ENCODE data around the gene POLD3. TPM values are rescaled to one million over a fixed set of nuclear protein-coding genes. Genes with fewer than 3 reads are reported as not detected.

Gene POLD3
- total RNA-seq, 4 donors from 2014 or later: 10.1 to 18.0 (median 14.8) TPM

DNA sequence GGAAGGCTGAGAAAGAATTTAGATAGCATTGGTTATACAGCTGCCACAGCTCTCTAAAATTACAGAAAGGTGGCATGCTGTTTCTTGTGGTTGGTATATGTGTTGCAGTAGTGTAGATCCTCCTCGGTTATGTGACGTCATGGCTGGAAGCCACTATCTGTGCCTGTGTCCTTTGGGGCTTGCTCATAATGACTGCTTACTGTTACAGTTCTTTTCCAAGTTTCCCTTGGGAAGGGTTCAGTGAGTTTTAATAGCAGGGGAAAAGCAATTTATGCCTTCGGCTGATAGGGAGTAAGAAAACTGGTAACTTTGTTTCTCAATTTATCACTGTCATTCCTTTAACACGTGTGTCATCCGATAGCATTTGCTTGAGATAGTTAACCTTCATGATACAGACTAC lies 47.2 kb downstream of the POLD3 start:
- TF ChIP-seq, protein P1, sequence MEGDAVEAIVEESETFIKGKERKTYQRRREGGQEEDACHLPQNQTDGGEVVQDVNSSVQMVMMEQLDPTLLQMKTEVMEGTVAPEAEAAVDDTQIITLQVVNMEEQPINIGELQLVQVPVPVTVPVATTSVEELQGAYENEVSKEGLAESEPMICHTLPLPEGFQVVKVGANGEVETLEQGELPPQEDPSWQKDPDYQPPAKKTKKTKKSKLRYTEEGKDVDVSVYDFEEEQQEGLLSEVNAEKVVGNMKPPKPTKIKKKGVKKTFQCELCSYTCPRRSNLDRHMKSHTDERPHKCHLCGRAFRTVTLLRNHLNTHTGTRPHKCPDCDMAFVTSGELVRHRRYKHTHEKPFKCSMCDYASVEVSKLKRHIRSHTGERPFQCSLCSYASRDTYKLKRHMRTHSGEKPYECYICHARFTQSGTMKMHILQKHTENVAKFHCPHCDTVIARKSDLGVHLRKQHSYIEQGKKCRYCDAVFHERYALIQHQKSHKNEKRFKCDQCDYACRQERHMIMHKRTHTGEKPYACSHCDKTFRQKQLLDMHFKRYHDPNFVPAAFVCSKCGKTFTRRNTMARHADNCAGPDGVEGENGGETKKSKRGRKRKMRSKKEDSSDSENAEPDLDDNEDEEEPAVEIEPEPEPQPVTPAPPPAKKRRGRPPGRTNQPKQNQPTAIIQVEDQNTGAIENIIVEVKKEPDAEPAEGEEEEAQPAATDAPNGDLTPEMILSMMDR (IDR thresholded peaks at IDR 0.05; ENCODE audit: low read depth): no peak

DNA sequence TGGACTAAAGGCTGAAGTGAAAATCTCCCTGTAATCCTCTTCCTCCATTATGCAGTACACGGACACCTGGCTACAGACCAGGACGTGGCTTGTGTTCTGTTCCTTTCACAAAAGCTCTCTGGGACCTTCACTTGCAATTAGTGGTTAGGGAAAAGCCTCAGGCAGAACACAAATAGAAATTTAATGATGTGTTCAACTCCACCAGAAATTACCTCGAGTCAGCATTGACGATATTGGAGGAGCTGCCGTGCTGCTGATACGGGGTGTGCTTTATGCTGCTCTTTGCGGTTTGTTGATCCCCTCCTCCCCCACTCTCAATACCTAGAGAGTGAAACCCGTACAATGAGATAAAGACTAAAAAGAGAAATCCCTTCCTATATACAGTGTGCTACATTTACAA lies 48.9 kb downstream of the POLD3 start:
- TF ChIP-seq, protein P1 (IDR thresholded peaks at IDR 0.05; ENCODE audit: low read depth): no peak

DNA sequence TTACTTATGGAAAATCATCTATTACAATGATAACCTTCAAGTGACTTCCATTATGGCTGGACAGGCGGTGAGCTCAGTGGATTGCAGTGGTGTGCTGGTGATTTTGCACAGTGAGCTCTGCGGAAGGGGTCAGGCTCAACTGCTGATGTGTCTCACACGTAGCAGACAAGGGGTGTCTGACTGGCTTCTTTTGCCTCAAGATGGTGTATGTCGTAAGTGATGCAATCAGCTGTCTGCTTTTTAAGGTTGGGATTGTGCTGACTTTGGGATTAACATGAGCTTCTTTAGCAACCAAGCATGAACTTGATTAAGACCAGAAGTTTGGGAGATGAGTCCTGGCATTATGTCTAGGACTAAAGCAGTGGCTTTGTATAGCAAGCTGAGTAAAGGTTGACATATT lies 49.5 kb downstream of the POLD3 start:
- TF ChIP-seq, protein P1 (IDR thresholded peaks at IDR 0.05; ENCODE audit: low read depth): no peak

DNA sequence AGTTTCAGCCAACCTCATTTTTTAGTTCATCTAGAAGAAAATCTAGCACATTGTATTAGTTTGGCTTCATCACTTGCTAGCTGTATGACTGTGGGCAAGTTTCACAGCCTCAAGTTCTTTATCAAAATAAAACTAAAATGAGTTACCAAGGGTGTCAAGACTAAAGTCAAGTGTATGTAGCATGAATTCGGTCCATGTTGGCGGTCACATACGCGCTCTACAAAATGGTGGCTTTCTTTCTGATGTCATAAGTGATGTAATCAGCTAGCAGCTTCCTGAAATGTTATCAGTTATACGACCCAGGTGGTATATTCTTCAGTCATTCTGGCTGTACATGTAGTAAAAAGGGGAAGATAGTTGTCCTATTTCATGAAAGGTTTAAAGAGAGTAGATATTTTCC lies 50.5 kb downstream of the POLD3 start:
- TF ChIP-seq, protein P1 (IDR thresholded peaks at IDR 0.05; ENCODE audit: low read depth): no peak

DNA sequence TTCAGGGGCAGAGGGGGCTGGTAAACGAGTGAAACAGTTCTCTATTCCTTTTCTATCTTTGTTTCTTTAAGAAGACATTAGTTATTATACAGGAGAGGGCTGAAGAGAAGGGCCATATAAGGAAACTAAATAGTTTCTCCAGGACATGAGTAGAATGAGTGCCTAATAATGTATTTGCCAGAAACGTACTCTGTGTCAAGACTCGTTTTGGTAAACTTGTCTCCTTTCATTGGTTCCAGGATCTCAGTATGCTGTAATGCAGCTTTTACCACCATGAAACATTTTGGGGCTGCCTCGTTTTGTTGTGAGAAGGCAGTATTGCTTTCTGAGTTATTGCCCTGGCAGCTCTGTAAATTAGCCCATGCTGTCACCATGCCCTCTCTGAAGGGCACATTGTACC lies 51.7 kb downstream of the POLD3 start:
- TF ChIP-seq, protein P1 (IDR thresholded peaks at IDR 0.05; ENCODE audit: low read depth): no peak

DNA sequence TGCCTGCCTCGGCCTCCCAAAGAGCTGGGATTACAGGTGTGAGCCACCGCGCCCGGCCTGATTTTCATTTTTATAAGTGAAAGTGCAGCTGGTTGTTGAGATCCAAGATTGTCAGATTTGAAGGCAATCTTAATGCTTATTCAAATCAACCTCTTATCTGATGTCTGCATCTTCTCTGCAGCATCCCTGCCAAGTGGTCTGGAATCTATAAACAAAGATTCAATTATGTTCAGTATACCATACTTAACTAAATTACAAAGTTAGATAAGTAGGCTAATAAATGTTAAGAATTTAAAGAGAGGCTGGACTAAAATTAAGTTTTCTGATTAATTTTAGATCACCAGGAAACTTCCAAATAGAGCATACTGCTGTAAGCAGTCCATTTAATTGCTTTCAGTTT lies 53.8 kb downstream of the POLD3 start:
- TF ChIP-seq, protein P1 (IDR thresholded peaks at IDR 0.05; ENCODE audit: low read depth): no peak

DNA sequence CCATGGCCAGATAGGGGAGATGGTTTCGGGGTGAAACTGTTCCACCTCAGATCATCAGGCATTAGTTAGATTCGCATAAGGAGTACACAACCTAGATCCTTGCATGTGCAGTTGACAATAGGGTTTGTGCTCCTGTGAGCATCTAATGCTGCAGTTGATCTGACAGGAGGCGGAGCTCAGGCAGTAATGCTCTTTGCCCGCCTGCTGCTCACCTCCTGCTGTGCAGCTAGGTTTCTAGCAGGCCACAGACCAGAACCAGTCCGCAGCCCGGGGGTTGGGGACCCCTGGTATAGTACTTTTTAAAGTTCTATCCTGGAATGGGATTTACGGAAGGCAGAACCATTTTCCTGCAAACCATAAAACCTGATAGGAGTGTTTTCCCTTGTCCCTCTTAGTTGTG lies 54.6 kb downstream of the POLD3 start:
- TF ChIP-seq, protein P1 (IDR thresholded peaks at IDR 0.05; ENCODE audit: low read depth): no peak

Measured in subcutaneous adipose tissue (tissue), 4 donors.